ENCODE measurements around the gene TEAD1. TPM values are rescaled to one million over a fixed set of nuclear protein-coding genes. Genes with fewer than 3 reads are reported as not detected.

The TEAD1 gene
- total RNA-seq, 2 experiments from 2014 or later: 5.6 to 10.8 TPM

DNA sequence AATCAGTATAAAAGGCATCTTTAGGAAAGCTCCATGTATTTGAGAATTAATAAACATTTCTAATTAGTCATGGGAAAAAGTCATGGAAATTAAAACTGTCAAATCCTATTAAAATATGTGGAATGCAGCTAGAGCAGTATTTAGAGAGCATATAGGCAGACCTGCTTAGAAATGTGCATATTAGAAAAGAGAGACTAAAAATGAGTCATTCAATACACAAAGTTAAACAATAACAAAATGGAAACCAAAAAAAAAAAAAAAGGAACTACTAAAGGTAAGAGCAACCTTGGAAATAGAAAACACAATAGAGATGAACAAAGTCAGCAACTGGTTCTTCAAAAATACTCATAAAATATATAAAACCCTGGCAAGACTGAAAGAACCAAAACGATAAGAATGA, 275.2 kb downstream of the TEAD1 start:
- Histone ChIP-seq H3K27ac (ENCODE audit: low read depth, low read length, poor library complexity, severe bottlenecking) (no peak overlapping the region), H3K4me2 (ENCODE audit: low read length) (no peak overlapping the region), H3K4me1 (ENCODE audit: insufficient read depth, low read length, poor library complexity, severe bottlenecking) (no peaks in the 10 kb centered on the region), H3K9me3 (ENCODE audit: low read length) (no peaks in the 10 kb centered on the region), H4K20me1 (ENCODE audit: insufficient read depth, low read length) (no peaks in the 10 kb centered on the region), H3K9me2 (ENCODE audit: insufficient read depth, low read length) (no peaks in the 10 kb centered on the region), H2AFZ (ENCODE audit: low read length) (no peak overlapping the region), H3K4me3 (ENCODE audit: low read depth, low read length, poor library complexity, severe bottlenecking) (no peak overlapping the region), H3K36me3 (ENCODE audit: insufficient read depth, low read length) (no peaks in the 10 kb centered on the region), H3K79me2 (ENCODE audit: insufficient read depth, low read depth, low read length) (no peaks in the 10 kb centered on the region)
- CTCF ChIA-PET (ENCODE audit: unreplicated experiment): no interaction called here
- DNase-seq (ENCODE audit: low spot score): no peak
- BruUV-seq (replicated peaks): no TSS peak
- no peak for TF ChIP-seq EZH2phosphoT487 (IDR thresholded peaks at IDR 0.05; ENCODE audit: borderline replicate concordance, low read depth, low read length)
- TF ChIP-seq, protein P1, sequence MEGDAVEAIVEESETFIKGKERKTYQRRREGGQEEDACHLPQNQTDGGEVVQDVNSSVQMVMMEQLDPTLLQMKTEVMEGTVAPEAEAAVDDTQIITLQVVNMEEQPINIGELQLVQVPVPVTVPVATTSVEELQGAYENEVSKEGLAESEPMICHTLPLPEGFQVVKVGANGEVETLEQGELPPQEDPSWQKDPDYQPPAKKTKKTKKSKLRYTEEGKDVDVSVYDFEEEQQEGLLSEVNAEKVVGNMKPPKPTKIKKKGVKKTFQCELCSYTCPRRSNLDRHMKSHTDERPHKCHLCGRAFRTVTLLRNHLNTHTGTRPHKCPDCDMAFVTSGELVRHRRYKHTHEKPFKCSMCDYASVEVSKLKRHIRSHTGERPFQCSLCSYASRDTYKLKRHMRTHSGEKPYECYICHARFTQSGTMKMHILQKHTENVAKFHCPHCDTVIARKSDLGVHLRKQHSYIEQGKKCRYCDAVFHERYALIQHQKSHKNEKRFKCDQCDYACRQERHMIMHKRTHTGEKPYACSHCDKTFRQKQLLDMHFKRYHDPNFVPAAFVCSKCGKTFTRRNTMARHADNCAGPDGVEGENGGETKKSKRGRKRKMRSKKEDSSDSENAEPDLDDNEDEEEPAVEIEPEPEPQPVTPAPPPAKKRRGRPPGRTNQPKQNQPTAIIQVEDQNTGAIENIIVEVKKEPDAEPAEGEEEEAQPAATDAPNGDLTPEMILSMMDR (conservative IDR thresholded peaks at IDR 0.05; ENCODE audit: low read length): no peak
- intact Hi-C loops (cut with micrococcal nuclease; ENCODE audit: unreplicated experiment): no loop called here
- POLR2A ChIA-PET: no interaction called here

DNA sequence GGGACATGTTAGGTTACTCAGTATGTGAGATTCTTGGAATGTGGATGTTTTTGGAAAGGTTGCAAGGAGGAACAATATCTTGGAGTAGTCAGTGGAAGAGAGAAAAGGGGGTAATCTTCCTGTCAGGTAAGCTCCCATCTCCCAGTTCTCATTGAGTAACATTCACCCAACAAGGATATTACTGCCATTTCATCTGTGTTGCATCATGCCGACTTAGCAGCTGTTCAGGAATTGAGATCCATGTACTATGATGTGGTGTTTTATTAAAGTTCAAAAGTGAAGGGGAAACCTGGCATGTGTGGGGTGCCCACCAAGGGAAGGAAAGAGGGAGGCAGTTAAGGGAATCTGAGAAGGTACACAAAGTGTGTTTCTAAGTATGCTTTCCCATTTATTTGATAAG, 276.4 kb downstream of the TEAD1 start:
- Histone ChIP-seq H3K4me3 (ENCODE audit: low read depth, low read length, poor library complexity, severe bottlenecking) (no peak overlapping the region), H4K20me1 (ENCODE audit: insufficient read depth, low read length) (no peaks in the 10 kb centered on the region), H3K36me3 (ENCODE audit: insufficient read depth, low read length) (no peaks in the 10 kb centered on the region), H3K4me2 (ENCODE audit: low read length) (no peak overlapping the region), H3K4me1 (ENCODE audit: insufficient read depth, low read length, poor library complexity, severe bottlenecking) (no peaks in the 10 kb centered on the region), H3K9me2 (ENCODE audit: insufficient read depth, low read length) (no peaks in the 10 kb centered on the region), H3K9me3 (ENCODE audit: low read length) (no peaks in the 10 kb centered on the region), H3K27ac (ENCODE audit: low read depth, low read length, poor library complexity, severe bottlenecking) (no peak overlapping the region), H3K79me2 (ENCODE audit: insufficient read depth, low read depth, low read length) (no peaks in the 10 kb centered on the region), H2AFZ (ENCODE audit: low read length) (no peak overlapping the region)
- intact Hi-C loops (cut with micrococcal nuclease; ENCODE audit: unreplicated experiment): no loop called here
- no peak for TF ChIP-seq EZH2phosphoT487 (IDR thresholded peaks at IDR 0.05; ENCODE audit: borderline replicate concordance, low read depth, low read length)
- TF ChIP-seq, protein P1 (conservative IDR thresholded peaks at IDR 0.05; ENCODE audit: low read length): no peak
- ChIA-PET POLR2A (no interaction called here), CTCF (ENCODE audit: unreplicated experiment) (no interaction called here)
- no TSS peak for BruUV-seq (replicated peaks)
- DNase-seq (ENCODE audit: low spot score): no peak

DNA sequence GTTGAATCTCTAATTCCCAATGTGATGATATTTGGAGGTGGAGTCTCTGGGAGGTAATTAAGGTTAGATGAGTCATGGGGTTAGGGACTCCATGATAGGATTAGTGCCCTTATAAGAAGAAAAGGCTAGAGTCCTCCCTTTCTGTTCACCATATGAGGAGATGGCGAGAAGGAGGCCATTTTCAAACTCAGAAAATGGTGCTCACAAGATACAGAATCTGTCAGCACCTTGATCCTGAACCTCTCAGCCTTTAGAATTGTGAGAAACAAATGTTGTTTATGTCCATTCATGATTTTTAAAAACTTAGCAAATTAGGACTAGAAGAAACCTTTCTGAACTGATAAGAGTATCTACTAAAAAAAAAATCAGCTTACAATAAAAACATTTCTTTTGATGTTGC, 277.2 kb downstream of the TEAD1 start:
- H3K36me3 ChIP-seq (ENCODE audit: insufficient read depth, low read length): no peaks in the 10 kb centered on the region
- no peak overlapping the region for H2AFZ ChIP-seq (ENCODE audit: low read length)
- no peak overlapping the region for H3K4me2 ChIP-seq (ENCODE audit: low read length)
- no peaks in the 10 kb centered on the region for H3K9me3 ChIP-seq (ENCODE audit: low read length)
- no peak overlapping the region for H3K27ac ChIP-seq (ENCODE audit: low read depth, low read length, poor library complexity, severe bottlenecking)
- no peaks in the 10 kb centered on the region for H3K79me2 ChIP-seq (ENCODE audit: insufficient read depth, low read depth, low read length)
- no TSS peak for BruUV-seq (replicated peaks)
- POLR2A ChIA-PET: no interaction called here
- H3K4me1 ChIP-seq (ENCODE audit: insufficient read depth, low read length, poor library complexity, severe bottlenecking): no peaks in the 10 kb centered on the region
- no peak for DNase-seq (ENCODE audit: low spot score)
- no peak for TF ChIP-seq EZH2phosphoT487 (IDR thresholded peaks at IDR 0.05; ENCODE audit: borderline replicate concordance, low read depth, low read length)
- TF ChIP-seq, protein P1 (conservative IDR thresholded peaks at IDR 0.05; ENCODE audit: low read length): no peak
- H3K4me3 ChIP-seq (ENCODE audit: low read depth, low read length, poor library complexity, severe bottlenecking): no peak overlapping the region
- no peaks in the 10 kb centered on the region for H4K20me1 ChIP-seq (ENCODE audit: insufficient read depth, low read length)
- no peaks in the 10 kb centered on the region for H3K9me2 ChIP-seq (ENCODE audit: insufficient read depth, low read length)
- CTCF ChIA-PET (ENCODE audit: unreplicated experiment): no interaction called here
- intact Hi-C loops (cut with micrococcal nuclease; ENCODE audit: unreplicated experiment): no loop called here
